AG10803 (cell line): ENCODE results near the gene PROK1.

ENCODE experiments used
- DNase-seq: peaks from one replicate; pipeline ENCODE4 v3.0.0; 2010; ENCODE audit warnings: low read depth
- H3K4me3 ChIP-seq: 2 replicates; pipeline ENCODE4 v1.5.1; 2011; ENCODE audit warnings: mild to moderate bottlenecking, low read length, control low read depth
- TF ChIP-seq, protein P1 (sequence below): conservative IDR thresholded peaks from 2 replicates; pipeline ENCODE4 v1.5.1; 2011; ENCODE audit warnings: mild to moderate bottlenecking, low read length, control low read depth, inconsistent platforms

The PROK1 gene

DNA sequence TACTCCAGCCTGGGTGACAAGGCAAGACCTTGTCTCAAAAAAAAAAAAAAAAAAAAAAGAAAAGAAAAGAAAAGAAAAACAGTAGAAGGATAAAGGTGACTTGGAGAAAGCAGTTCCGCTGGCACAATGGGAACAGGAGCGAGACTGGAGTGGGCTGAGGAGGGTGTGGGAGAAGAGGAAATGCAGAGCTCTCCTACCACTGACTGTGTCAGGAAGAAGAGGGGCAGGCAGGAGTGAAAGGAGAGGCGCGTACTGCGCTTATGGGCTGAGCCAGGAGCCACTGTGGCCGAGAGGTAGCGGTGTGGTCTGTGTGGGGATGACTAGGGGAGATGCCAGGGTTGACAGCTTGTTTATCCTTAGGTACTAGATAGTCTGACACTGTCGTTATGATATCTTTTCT is 6.4 kb upstream of the PROK1 start:
- TF ChIP-seq, protein P1, sequence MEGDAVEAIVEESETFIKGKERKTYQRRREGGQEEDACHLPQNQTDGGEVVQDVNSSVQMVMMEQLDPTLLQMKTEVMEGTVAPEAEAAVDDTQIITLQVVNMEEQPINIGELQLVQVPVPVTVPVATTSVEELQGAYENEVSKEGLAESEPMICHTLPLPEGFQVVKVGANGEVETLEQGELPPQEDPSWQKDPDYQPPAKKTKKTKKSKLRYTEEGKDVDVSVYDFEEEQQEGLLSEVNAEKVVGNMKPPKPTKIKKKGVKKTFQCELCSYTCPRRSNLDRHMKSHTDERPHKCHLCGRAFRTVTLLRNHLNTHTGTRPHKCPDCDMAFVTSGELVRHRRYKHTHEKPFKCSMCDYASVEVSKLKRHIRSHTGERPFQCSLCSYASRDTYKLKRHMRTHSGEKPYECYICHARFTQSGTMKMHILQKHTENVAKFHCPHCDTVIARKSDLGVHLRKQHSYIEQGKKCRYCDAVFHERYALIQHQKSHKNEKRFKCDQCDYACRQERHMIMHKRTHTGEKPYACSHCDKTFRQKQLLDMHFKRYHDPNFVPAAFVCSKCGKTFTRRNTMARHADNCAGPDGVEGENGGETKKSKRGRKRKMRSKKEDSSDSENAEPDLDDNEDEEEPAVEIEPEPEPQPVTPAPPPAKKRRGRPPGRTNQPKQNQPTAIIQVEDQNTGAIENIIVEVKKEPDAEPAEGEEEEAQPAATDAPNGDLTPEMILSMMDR: no peak
- H3K4me3 ChIP-seq: no peak overlapping the region
- no peak for DNase-seq

DNA sequence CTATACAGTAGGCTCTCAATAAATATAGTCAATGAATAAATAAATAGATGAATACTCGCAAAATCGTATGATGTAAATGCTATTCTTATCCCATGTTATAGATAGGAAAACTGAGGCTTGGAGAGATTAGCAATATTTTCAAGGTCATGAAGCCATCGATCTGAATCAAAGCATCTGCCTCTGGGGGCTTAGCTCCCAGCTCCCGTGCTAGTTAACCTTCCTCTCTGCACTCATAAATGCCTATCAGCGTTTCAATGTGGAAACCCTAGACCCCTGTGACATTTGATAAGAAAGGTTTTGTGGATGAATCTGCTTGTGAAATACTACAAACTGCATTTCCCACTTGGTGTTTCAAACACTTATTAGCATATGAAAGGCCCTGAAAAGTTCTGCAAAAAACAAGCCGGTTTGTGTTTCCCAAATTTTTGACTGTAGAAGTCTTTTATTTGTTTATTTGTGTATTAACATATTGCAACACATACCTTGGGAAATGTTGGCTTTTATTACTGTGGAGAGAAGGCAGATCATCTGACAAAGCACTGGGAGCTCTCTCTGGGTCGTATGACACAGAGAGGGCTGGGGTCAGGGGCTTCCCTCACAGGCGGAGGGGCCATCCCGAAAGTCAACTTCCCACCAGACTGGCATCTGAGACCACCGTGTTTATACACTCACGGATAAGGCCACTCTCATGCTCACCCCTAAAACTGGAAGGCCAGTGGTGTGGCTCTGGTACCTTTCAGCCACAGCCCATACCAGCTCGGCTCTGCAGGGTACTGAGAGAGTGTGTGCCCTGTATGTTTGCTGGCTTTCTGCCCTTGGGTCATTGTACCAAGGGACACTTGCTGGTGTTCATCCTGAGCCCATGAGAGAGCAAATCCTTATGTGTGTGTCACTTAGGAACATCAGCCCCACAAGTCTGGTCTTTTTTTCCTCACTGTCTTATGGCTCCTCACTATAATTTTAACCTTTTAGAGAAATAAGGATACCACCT is 993 bp upstream of the PROK1 start:
- no peak for DNase-seq
- TF ChIP-seq, protein P1: no peak
- H3K4me3 ChIP-seq: no peak overlapping the region

DNA sequence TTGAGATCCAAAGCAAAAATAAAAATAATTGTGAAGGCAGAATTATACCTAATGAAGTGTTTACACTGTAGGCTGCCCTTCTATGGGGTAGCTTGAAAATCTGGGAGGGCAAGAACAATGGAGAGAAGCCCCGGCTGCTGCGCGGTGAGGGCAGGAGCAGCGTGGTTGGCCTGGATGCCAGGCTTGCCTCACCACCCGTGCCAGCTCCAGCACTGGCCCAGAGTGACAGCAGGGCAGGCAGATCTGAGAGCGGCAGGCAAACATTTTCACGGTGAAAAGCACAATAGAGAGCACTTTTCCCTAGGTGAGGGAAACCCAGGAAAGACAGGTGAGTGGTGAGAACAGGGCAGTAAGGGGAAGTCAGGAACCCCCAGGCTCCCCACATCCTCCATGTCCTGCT is 1.4 kb downstream of the PROK1 start:
- DNase-seq: no peak
- H3K4me3 ChIP-seq: no peak overlapping the region
- TF ChIP-seq, protein P1: no peak

DNA sequence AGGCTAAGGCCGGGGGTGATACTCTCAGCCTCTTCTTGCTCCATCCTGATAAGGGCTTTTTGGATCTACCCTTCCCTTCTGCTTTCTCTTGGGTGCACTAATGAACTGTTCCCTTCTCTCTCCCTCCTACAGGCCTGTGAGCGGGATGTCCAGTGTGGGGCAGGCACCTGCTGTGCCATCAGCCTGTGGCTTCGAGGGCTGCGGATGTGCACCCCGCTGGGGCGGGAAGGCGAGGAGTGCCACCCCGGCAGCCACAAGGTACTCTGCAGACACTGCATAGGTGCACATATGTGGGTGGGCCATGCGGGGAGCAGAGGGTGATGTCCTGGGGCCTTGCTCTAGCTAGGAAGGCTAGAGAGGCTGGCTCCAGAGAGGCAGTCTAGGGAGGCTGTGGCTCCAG is 2.9 kb downstream of the PROK1 start:
- TF ChIP-seq, protein P1: no peak
- no peak for DNase-seq
- no peak overlapping the region for H3K4me3 ChIP-seq

DNA sequence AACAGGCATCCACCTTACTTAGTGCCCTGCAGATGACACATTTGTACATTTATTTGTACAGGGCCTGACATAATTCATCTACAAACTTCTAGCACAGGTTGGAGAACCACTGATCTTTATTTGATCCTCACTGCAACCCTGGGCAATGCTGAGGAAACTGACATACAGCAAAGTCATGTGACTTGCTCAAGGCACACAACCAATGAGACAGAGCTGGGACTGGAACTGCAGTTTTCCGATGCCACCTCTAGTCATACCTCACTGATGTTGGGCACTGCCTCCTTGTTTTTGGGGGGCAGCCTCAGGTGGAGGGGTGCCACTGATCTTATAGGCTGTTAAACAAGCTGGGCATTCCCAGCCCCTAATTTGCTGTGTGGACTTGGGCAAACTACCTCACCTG is 3.4 kb downstream of the PROK1 start:
- TF ChIP-seq, protein P1: no peak
- no peak for DNase-seq
- H3K4me3 ChIP-seq: no peak overlapping the region

DNA sequence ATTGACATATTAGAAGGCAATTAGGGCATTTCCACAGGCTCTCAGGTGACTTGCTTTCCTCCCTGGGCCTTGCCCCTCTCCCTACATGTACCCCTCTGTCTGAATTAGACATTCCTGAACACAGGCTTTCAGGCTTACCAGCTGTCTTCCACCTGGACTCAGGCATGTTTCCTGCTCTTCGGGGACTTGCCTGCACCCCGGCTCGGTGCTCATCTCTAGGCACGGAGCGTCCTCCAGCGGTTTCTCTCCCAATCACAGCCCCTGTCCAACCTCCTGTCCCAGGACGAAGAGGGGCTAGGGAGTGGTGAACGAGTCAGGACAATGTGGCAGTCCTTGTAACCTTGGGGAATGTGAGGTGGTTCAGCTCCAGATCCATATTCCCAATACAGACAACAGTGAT is 4.2 kb downstream of the PROK1 start:
- no peak overlapping the region for H3K4me3 ChIP-seq
- DNase-seq: no peak
- TF ChIP-seq, protein P1: no peak; the same call in 1 of the 2 replicates

DNA sequence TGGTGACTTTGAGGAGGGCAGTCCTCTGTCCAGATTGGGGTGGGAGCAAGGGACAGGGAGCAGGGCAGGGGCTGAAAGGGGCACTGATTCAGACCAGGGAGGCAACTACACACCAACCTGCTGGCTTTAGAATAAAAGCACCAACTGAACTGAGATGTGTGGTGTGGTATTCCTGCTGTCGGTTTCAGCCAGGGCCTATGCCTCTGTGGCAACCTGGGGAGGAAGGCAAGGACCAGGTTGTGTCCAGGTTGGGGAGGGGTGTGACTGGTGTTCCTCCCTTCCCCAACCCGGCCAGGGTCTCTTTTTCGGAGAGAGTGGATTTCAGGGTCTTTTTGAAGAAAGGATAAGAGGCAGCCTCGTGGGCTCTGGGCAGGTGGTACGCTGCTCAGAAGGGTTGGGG is 6.3 kb downstream of the PROK1 start:
- TF ChIP-seq, protein P1: no peak
- DNase-seq: no peak
- H3K4me3 ChIP-seq: no peak overlapping the region
